Uterus (tissue), 4 donors: Measurements from ENCODE around the gene MAP2K7. TPM values are rescaled to one million over a fixed set of nuclear protein-coding genes. Genes with fewer than 3 reads are reported as not detected.

ENCODE experiments used
- DNase-seq, 2 donors: peaks; one replicate each; pipeline ENCODE4 v3.0.0-alpha.2; 2019 to 2020
- H3K27ac ChIP-seq, 2 donors: fragments of 200-600 bp; sonication (generic); 1 replicate in 1 of 2; 2 replicates in 1 of 2; pipeline ENCODE4 v1.5.1; 2016 to 2018
- H3K27me3 ChIP-seq, 2 donors: fragments of 200-600 bp; sonication (generic); one replicate each; pipeline ENCODE4 v1.5.1; 2018 to 2019; ENCODE audit warnings: control low read depth in 1 of 2
- H3K36me3 ChIP-seq, 2 donors: fragments of 200-600 bp; sonication (generic); one replicate each; pipeline ENCODE4 v1.5.1; 2019; ENCODE audit warnings: control low read depth in 1 of 2
- H3K4me1 ChIP-seq, 2 donors: fragments of 200-600 bp; sonication (generic); one replicate each; pipeline ENCODE4 v1.5.1; 2018 to 2019; ENCODE audit warnings: control low read depth in 1 of 2
- H3K4me3 ChIP-seq, 2 donors: fragments of 200-600 bp; sonication (generic); 1 replicate in 1 of 2; 2 replicates in 1 of 2; pipeline ENCODE4 v1.5.1; 2018 to 2019; ENCODE audit warnings: mild to moderate bottlenecking in 1 of 2
- H3K9me3 ChIP-seq, 2 donors: fragments of 200-600 bp; sonication (generic); one replicate each; pipeline ENCODE4 v1.5.1; 2019; ENCODE audit warnings: control low read depth in 1 of 2
- CTCF ChIP-seq, 4 experiments: fragments of 200-600 bp in 2 of 4; fragments of 450-650 bp in 2 of 4; sonication (generic) in 2 of 4; IDR thresholded peaks; one replicate each; pipeline ENCODE4 v1.5.1; 2016 to 2019; ENCODE audit warnings: antibody characterized with exemption in 4 of 4, mild to moderate bottlenecking in 2 of 4, moderate library complexity in 1 of 4
- POLR2A ChIP-seq, 2 donors: fragments of 450-650 bp; IDR thresholded peaks; one replicate each; pipeline ENCODE4 v1.6.1; 2016; ENCODE audit warnings: antibody characterized with exemption in 2 of 2, mild to moderate bottlenecking in 1 of 2, moderate library complexity in 1 of 2
- intact Hi-C: fragments of 100-400 bp; cut with DNase I; formaldehyde crosslinking; loops from one replicate; pipeline ENCODE4 v1.15.1; 2023; ENCODE audit warnings: low total_unique reads
- total RNA-seq, 4 donors: library from RNA; depleted of rRNA in 3 of 4; stranded (reverse); fragments of >200 nt in 3 of 4; gene quantifications; one replicate each; pipeline versions ENCODE4 v1.1.0 to v1.2.4, GENCODE V29; 2014 to 2023
- donor health status: DM: yes; HTN: yes; CAD: no.

The MAP2K7 gene
- total RNA-seq, 4 donors from 2014 or later = 0.59 to 40.2 (median 9.4) TPM

DNA sequence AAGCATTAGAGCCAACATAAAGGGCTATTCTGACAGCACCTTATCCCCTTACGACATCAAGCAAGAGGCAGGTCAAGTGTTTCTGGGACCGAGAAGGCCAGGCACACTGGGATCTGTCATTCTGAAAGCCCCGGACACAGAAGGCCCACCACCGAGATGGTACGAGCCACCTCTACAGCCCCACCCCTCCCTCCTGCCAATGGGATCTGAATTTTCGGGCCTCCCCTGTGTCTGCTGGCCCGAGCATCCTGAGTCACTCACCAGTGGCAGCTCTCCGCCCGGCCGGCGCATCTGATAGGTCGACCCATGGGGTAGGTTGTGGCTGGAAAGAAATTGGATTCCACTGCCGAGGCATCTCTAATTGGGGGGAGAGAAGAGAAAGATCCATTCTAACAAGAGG is 37.2 kb downstream of the MAP2K7 start:
- H3K4me1 ChIP-seq = peaks cover 9 to 10% of the 10 kb centered on the region in 2 donors
- no peak overlapping the region for H3K27ac ChIP-seq
- DNase-seq = no peak
- TF ChIP-seq POLR2A (IDR thresholded peaks at IDR 0.05) (no peak), CTCF (IDR thresholded peaks at IDR 0.05) (no peak)
- H3K4me3 ChIP-seq = no peak overlapping the region
- intact Hi-C loops = loop anchor here (5.0 kb wide), 1 partner anchor 61 kb away; no protein-coding TSS in a partner anchor
- H3K36me3 ChIP-seq = no peaks in the 10 kb centered on the region
- H3K9me3 ChIP-seq = no peaks in the 10 kb centered on the region
- H3K27me3 ChIP-seq = no peaks in the 10 kb centered on the region

GRCh38 chr19:7941895-7942596 is 38.4 kb downstream of the MAP2K7 start:
- intact Hi-C loops = loop anchor here (5.0 kb wide), 1 partner anchor 60 kb away; no protein-coding TSS in a partner anchor
- Histone ChIP-seq H3K4me3 (peak overlapping the region in 1 of 2 donors; percentile 64), H3K9me3 (no peaks in the 10 kb centered on the region), H3K4me1 (peaks cover 9 to 10% of the 10 kb centered on the region in 2 donors), H3K36me3 (no peaks in the 10 kb centered on the region), H3K27ac (no peak overlapping the region), H3K27me3 (no peaks in the 10 kb centered on the region)
- DNase-seq = no peak
- TF ChIP-seq POLR2A (IDR thresholded peaks at IDR 0.05) = no peak
- no peak for TF ChIP-seq CTCF (IDR thresholded peaks at IDR 0.05)

- Histone ChIP-seq H3K36me3 (no peaks in the 10 kb centered on the region), H3K27ac (peak overlapping the region; percentile 97 to 98), H3K27me3 (no peaks in the 10 kb centered on the region), H3K9me3 (no peaks in the 10 kb centered on the region), H3K4me1 (peaks cover 9 to 10% of the 10 kb centered on the region in 2 donors), H3K4me3 (peak overlapping the region; percentile 64 to 98)
- TF ChIP-seq CTCF (IDR thresholded peaks at IDR 0.05) (no peak), POLR2A (IDR thresholded peaks at IDR 0.05) (no peak)
- intact Hi-C loops = loop anchor here (5.0 kb wide), 1 partner anchor 59 kb away; no protein-coding TSS in a partner anchor
- no peak for DNase-seq
Observed at GRCh38 chr19:7942981-7943443, 39.3 kb downstream of the MAP2K7 start.

- Histone ChIP-seq H3K27ac (peak within 1 kb of the TSS; percentile 97 to 98), H3K27me3 (no peaks in the 10 kb centered on the region), H3K4me1 (peaks cover 9 to 10% of the 10 kb centered on the region in 2 donors), H3K9me3 (no peaks in the 10 kb centered on the region), H3K36me3 (no peaks in the 10 kb centered on the region), H3K4me3 (peak within 1 kb of the TSS; percentile 64 to 98)
- intact Hi-C loops = loop anchor here (5.0 kb wide), 1 partner anchor 59 kb away; no protein-coding TSS in a partner anchor
- DNase-seq = peak; percentile 99
- TF ChIP-seq POLR2A (IDR thresholded peaks at IDR 0.05) (peak; percentile 51 to 65), CTCF (IDR thresholded peaks at IDR 0.05) (peak in 1 of 4 experiments; percentile 8)
Observed at GRCh38 chr19:7943444-7944176, 39.9 kb downstream of the MAP2K7 start, which contains the start of gene TIMM44. Gene TIMM44 (minus strand): TSS chr19:7943666. CDS start chr19:7943651, 15 bp downstream.
